Measurements from ENCODE around the gene FREM2.
A peak's percentile ranks its signal among the peaks of the same experiment; 100 is the strongest.

Gene FREM2

DNA sequence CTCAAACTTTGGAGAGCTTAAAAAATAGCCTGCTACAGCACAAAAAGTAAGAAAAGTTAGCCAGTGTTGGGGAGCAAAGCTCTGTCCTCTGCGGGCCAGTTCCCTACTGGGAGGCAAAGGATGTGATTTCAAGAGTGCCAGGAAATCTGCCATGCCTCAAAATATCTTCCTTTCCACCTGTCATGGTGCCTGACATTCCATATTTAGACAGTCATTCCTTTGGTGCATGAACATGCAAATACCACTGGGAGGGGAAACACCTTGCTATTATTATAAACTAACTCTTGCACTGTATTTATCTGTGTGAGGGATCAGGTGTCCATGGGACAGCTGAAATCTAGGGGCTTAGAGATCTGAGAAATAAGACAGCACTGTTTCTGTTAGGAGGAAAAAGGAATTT, 10.3 kb downstream of the FREM2 start:
- Histone ChIP-seq H3K9me3 (no peaks in the 10 kb centered on the region), H3K27me3 (ENCODE audit: low read depth) (no peaks in the 10 kb centered on the region), H3K4me1 (peaks cover 35% of the 10 kb centered on the region), H3K4me3 (no peak overlapping the region), H3K36me3 (replicated peaks) (peaks cover 2% of the 10 kb centered on the region)
- DNase-seq (ENCODE audit: low spot score in 2 of 2), result no peak
- in situ Hi-C loops (cut with MboI; ENCODE audit: low sequenced_read_pairs), result no loop called here

DNA sequence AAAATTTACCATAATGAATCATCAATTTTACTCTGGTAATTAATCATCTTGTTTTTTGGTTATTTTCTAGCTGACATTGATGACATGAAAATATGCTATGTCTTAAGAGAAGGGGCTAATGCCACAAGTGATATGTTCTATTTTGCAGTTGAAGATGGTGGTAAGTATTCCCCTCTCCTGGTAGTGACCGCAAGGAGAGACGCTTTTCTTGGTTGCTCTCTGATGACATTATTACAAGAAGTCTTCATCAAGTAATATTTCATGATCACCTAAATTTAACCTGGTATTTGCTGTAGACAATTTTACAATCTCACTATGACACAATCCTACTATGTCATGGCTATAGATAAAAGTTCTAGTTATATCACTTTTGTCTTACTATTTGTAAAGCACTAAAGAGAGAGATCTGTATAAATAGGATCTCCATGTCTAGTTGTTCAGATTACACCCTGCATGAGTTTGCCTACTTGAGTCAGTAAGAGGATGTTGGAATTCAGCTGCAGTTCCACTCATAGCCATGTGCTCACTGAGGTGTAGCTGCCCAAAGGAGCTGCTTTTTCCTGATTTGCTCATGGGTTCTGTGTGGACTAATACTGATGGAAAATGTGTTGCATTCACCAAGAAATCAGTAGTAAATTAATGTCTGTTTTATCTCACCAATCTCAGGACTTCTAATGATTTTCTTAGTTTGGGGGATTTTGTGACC, 10.9 kb downstream of the FREM2 start:
- peaks cover 2% of the 10 kb centered on the region for H3K36me3 ChIP-seq (replicated peaks)
- in situ Hi-C loops (cut with MboI; ENCODE audit: low sequenced_read_pairs), result no loop called here
- H3K27me3 ChIP-seq (ENCODE audit: low read depth), result no peaks in the 10 kb centered on the region
- no peak overlapping the region for H3K4me3 ChIP-seq
- H3K9me3 ChIP-seq, result no peaks in the 10 kb centered on the region
- DNase-seq (ENCODE audit: low spot score in 2 of 2), result no peak
- peaks cover 41% of the 10 kb centered on the region for H3K4me1 ChIP-seq

DNA sequence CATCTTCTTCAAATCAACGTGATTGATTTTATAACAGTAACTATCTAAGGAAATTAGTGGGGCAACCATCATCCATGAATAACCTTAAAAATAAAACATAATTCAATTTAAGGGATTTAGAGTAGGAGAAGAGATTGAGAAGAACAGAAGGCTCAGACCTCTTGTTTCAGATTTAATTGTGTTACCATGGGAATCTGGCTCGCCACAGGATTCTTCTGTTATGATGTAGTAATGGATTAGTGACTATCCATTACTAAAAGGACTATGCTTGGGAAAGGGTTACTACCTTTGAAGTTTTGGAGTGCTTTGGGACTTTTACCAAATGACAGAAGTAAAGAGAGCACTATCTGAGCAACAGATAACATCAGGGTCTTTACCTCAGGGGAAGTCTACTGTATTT, 13.2 kb downstream of the FREM2 start:
- in situ Hi-C loops (cut with MboI; ENCODE audit: low sequenced_read_pairs), result no loop called here

DNA sequence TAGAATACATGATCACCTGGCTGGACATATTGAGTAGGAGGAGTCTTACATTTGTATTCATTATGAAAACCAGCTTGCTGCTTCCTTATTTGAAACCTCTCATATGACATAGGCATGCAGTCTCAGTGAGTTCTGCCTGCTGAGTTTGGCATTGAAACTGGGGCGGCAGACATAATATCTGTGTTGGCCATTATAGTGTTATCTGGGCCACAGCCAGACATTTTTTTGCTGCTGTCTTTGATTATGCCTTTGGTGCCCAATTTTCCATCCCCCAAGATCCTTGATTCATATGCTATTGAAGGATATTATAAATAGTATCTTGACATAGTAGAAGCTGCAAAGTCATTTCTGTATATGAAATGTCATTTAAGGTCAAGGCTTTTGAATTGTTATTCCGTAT, 15.8 kb downstream of the FREM2 start:
- H3K4me1 ChIP-seq, result peaks cover 33% of the 10 kb centered on the region
- in situ Hi-C loops (cut with MboI; ENCODE audit: low sequenced_read_pairs), result no loop called here
- H3K36me3 ChIP-seq (replicated peaks), result peaks cover 2% of the 10 kb centered on the region
- DNase-seq (ENCODE audit: low spot score in 2 of 2), result no peak
- H3K9me3 ChIP-seq, result no peaks in the 10 kb centered on the region
- H3K27me3 ChIP-seq (ENCODE audit: low read depth), result no peaks in the 10 kb centered on the region
- H3K4me3 ChIP-seq, result no peak overlapping the region

More for the DNA sequence above, 13.2 kb downstream of the FREM2 start:
- Histone ChIP-seq H3K9me3 (no peaks in the 10 kb centered on the region), H3K27me3 (ENCODE audit: low read depth) (no peaks in the 10 kb centered on the region), H3K36me3 (replicated peaks) (peaks cover 2% of the 10 kb centered on the region), H3K4me1 (peaks cover 47% of the 10 kb centered on the region), H3K4me3 (no peak overlapping the region)
- no peak for DNase-seq (ENCODE audit: low spot score in 2 of 2)

DNA sequence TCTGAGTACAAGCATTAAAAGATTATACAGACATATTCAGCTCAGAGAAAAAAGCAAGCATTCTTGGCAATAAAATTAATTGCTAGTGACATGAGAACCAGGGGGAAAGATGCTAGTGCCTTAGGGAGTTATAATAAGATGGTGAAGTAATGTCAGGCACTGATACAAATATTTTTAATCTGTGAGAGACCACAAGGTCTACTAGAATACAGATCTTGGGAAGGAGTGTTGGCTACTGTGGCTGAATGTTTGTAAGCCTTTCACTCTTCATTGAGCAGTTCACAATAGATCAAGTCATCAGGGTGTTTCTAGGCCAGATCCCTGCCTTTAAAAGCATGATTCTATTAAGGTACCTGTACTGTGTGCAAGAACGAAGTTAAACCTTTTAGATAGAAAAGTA, 16.4 kb downstream of the FREM2 start:
- Histone ChIP-seq H3K27me3 (ENCODE audit: low read depth) (no peaks in the 10 kb centered on the region), H3K4me1 (peaks cover 33% of the 10 kb centered on the region), H3K9me3 (no peaks in the 10 kb centered on the region), H3K36me3 (replicated peaks) (peaks cover 2% of the 10 kb centered on the region), H3K4me3 (no peak overlapping the region)
- in situ Hi-C loops (cut with MboI; ENCODE audit: low sequenced_read_pairs), result no loop called here
- DNase-seq (ENCODE audit: low spot score in 2 of 2), result no peak

DNA sequence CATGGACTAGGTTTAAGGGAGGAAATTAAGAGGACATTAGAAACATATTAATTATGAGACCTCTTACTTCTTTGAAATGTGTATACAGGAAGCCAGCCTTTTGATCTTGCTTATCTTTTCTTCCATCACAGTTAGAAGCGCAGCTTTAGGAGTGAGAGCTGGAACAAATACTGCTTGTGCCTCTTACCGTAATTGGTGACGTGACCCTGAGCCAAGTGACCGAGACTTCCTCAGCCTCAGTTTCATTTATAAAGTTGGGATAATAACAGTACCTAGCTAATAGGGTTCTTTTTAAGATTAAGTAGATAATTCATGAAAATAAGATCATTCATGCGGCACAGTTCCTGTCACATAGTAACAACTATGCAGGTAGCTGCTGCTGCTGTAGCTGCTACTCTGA, 18.5 kb downstream of the FREM2 start:
- Histone ChIP-seq H3K4me1 (peaks cover 27% of the 10 kb centered on the region), H3K9me3 (no peaks in the 10 kb centered on the region), H3K27me3 (ENCODE audit: low read depth) (no peaks in the 10 kb centered on the region), H3K4me3 (no peak overlapping the region), H3K36me3 (replicated peaks) (no peaks in the 10 kb centered on the region; the same call in 1 of the 2 replicates)
- in situ Hi-C loops (cut with MboI; ENCODE audit: low sequenced_read_pairs), result no loop called here
- no peak for DNase-seq (ENCODE audit: low spot score in 2 of 2)

DNA sequence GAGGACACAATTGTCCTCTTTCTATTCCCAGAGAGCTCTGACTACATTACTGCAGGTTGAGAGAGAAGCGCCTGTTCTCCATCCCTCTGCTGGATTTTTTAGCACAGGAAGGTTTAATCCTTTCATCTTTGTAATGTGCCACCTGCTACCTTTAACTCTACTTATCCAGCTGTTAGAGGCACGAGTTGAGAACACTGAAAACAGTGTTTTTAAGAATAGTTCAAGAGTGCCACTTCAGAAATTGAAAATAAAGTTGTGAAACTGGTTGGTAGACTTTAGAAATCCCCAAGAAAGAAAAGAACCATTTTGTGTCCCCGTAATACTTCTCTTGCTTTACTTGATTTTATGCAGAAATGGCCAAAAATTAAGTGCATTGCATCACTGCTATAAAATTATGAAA, 20.6 kb downstream of the FREM2 start:
- Histone ChIP-seq H3K27me3 (ENCODE audit: low read depth) (no peaks in the 10 kb centered on the region), H3K4me3 (no peak overlapping the region), H3K4me1 (peaks cover 11% of the 10 kb centered on the region), H3K36me3 (replicated peaks) (no peaks in the 10 kb centered on the region), H3K9me3 (no peaks in the 10 kb centered on the region)
- DNase-seq (ENCODE audit: low spot score in 2 of 2), result no peak
- in situ Hi-C loops (cut with MboI; ENCODE audit: low sequenced_read_pairs), result no loop called here

DNA sequence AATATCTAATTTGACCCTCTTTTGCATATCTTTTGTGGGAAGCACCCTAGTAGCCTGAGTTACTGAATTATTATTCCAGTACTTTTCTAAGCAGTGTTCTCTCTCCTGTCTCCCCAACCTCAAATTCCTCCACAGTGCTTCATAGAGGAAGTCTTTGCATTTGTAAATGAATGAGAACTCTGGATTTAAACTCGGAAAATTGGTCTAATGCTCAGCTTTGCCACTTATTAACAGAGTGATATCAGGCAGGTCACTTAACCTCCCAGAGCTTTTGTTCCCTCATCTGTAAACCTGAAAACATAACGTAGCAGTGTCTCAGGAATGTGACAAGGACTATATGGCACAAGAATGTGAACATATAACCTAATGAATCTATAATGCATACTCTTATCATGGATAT, 26.2 kb downstream of the FREM2 start:
- Histone ChIP-seq H3K4me1 (peaks cover 14% of the 10 kb centered on the region), H3K9me3 (no peaks in the 10 kb centered on the region), H3K36me3 (replicated peaks) (no peaks in the 10 kb centered on the region), H3K4me3 (no peak overlapping the region), H3K27me3 (ENCODE audit: low read depth) (no peaks in the 10 kb centered on the region)
- in situ Hi-C loops (cut with MboI; ENCODE audit: low sequenced_read_pairs), result no loop called here
- DNase-seq (ENCODE audit: low spot score in 2 of 2), result peak in 1 of 2 experiments; percentile 83

DNA sequence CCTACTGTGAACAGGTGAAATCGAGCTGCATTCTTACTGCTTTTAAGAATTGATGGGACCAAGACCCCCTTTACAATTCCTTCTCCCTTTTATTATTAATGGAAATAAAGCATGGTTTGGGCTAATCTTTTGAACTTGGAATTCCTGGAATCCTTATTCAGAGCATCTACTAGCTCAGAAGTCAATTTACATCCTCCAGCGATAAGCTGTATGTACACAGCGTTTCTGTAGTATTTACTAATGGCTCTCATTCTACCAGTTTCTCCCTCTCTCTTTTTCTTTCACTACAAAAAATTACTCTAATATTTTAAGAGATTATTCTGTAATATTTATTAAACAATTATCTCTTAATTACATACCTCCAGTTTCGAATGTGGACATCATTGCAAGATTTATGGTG, 31.5 kb downstream of the FREM2 start:
- DNase-seq (ENCODE audit: low spot score in 2 of 2), result no peak
- peaks cover 3% of the 10 kb centered on the region for H3K4me1 ChIP-seq
- no peak overlapping the region for H3K4me3 ChIP-seq
- no peaks in the 10 kb centered on the region for H3K9me3 ChIP-seq
- in situ Hi-C loops (cut with MboI; ENCODE audit: low sequenced_read_pairs), result no loop called here
- no peaks in the 10 kb centered on the region for H3K27me3 ChIP-seq (ENCODE audit: low read depth)
- H3K36me3 ChIP-seq (replicated peaks), result no peaks in the 10 kb centered on the region

DNA sequence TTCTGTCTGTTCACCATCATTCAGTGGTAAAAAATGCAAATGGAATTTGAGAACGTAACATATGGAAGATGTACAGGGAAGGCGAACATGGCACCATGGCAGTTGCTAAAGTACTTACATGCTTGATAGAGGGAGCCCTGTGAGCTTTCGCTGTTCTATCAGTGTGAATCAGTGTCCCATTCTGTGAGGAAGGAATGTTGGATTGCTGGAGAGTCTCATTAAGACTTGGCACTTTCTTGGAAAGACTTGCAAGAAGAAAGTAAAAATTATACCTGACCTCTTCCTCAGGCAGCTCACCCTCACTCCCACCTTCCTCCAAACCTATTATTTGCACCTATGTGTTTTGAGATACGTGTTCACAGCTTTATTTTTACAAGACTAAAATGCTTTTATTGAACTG, 43.5 kb downstream of the FREM2 start:
- H3K9me3 ChIP-seq, result no peaks in the 10 kb centered on the region
- H3K36me3 ChIP-seq (replicated peaks), result no peaks in the 10 kb centered on the region
- H3K27me3 ChIP-seq (ENCODE audit: low read depth), result no peaks in the 10 kb centered on the region
- no peak for DNase-seq (ENCODE audit: low spot score in 2 of 2)
- H3K4me3 ChIP-seq, result no peak overlapping the region
- in situ Hi-C loops (cut with MboI; ENCODE audit: low sequenced_read_pairs), result no loop called here
- H3K4me1 ChIP-seq, result peaks cover 5% of the 10 kb centered on the region

DNA sequence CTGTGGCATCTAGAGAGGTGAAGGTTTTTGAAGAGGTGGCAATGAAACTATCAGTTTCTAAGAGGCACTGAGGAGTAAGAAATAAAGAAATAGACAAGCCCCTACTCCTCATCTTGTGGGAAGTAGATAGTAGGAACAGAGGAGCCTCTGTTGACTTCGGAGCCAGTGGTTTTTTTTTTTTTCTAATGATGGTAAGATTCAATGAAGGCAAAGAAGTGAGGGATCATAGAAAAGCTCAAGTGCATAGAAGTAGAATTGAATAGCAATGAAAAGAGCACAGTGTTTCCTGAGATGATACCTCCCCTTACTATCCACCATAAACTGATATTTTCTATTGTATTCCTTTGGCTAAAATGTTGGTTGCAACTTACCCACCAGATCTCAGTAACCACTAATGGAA, 46.3 kb downstream of the FREM2 start:
- H3K9me3 ChIP-seq, result no peaks in the 10 kb centered on the region
- H3K27me3 ChIP-seq (ENCODE audit: low read depth), result no peaks in the 10 kb centered on the region
- peaks cover 28% of the 10 kb centered on the region for H3K4me1 ChIP-seq
- no peak for DNase-seq (ENCODE audit: low spot score in 2 of 2)
- in situ Hi-C loops (cut with MboI; ENCODE audit: low sequenced_read_pairs), result no loop called here
- no peaks in the 10 kb centered on the region for H3K36me3 ChIP-seq (replicated peaks)
- H3K4me3 ChIP-seq, result no peak overlapping the region

DNA sequence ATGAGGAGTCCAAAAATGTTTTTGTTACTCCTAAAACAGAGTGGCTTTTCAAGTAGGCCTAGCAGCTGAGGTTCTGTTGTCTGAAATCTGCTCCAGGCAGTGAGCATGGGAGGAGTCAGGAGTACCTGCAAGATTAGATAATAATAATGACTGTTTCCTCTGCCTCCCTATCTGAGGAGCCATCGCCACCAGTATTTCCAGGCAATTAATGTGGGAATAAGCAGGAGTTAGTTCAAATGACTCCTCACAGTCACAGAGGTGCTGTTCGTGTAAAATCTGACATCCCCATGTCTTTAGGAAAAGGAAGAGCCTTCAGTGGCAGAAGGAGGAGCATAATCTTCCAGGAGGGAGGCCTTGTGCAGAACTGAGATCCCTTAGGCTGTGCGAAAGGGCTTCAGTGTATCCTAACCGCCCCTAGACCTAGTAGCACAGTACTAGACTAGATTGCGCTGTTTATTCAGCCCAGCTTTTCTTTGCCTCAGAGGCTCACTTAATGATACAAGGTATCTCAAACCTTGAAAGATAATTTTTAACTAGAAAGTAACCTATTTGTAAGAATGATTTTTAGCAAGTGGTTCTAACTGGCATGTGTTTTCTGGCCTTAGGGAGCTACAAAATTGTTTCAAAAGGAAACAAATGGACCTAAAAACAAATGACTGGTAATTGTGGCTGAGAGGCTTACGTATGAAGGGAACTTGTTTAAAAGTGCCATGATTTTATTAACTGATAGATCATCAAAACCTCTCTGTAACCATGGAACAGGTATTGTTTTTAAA, 49.0 kb downstream of the FREM2 start:
- no peaks in the 10 kb centered on the region for H3K9me3 ChIP-seq
- peak; percentile 33 to 42 for DNase-seq (ENCODE audit: low spot score in 2 of 2)
- H3K4me1 ChIP-seq, result peaks cover 30% of the 10 kb centered on the region
- no peaks in the 10 kb centered on the region for H3K36me3 ChIP-seq (replicated peaks)
- in situ Hi-C loops (cut with MboI; ENCODE audit: low sequenced_read_pairs), result no loop called here
- no peaks in the 10 kb centered on the region for H3K27me3 ChIP-seq (ENCODE audit: low read depth)
- H3K4me3 ChIP-seq, result no peak overlapping the region

DNA sequence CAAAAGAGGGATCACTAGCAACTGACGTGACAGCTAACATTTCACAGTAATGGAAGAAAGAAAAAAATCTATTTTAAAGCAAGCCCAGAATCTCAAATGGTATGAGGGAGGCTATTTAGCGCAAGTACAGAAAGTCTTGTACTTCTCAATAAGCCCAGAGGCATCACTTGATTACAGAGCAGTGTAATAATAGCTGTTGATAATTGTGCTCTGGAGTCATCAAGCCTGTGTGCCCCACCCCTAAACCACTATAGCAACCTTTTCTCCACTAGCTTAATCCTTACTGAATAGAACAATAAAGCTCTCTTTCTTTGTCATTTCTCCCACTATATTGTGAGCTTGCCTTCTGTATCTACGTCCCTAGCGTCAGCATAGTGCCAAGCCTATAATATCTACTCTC, 56.6 kb downstream of the FREM2 start:
- DNase-seq (ENCODE audit: low spot score in 2 of 2), result peak; percentile 70 to 100
- in situ Hi-C loops (cut with MboI; ENCODE audit: low sequenced_read_pairs), result no loop called here
- H3K27me3 ChIP-seq (ENCODE audit: low read depth), result no peaks in the 10 kb centered on the region
- H3K4me1 ChIP-seq, result peaks cover 11% of the 10 kb centered on the region
- no peak overlapping the region for H3K4me3 ChIP-seq
- H3K36me3 ChIP-seq (replicated peaks), result no peaks in the 10 kb centered on the region
- no peaks in the 10 kb centered on the region for H3K9me3 ChIP-seq

DNA sequence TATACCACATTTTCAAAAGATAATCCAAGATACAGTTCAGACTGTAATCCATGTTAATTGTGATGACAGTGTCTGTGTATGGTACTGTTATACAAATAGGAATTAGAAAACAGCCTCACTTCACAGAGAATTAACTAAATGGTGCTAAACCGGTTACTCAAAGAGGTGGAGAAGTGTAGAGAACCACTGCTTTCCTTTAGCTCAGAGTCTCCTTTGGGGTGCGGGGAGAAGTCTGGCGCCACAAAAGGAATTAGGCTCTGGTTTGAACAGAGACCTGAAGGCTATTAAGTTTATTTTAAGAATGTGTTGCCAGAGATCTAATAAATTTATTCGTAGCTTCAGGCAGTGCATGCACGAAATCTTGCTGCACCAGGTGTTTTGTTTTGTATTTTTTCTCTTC, 65.8 kb downstream of the FREM2 start:
- in situ Hi-C loops (cut with MboI; ENCODE audit: low sequenced_read_pairs), result no loop called here
- peaks cover 30% of the 10 kb centered on the region for H3K4me1 ChIP-seq
- peak; percentile 60 to 84 for DNase-seq (ENCODE audit: low spot score in 2 of 2)
- H3K36me3 ChIP-seq (replicated peaks), result no peaks in the 10 kb centered on the region
- no peaks in the 10 kb centered on the region for H3K27me3 ChIP-seq (ENCODE audit: low read depth)
- H3K9me3 ChIP-seq, result no peaks in the 10 kb centered on the region
- no peak overlapping the region for H3K4me3 ChIP-seq
